HCT116 (cell line): ENCODE data around the gene TMEM184B. TPM values are rescaled to one million over a fixed set of nuclear protein-coding genes. Genes with fewer than 3 reads are reported as not detected.

Source experiments
- ATAC-seq: fragments of 200-7000 bp; cut with Tn5 transposase; 2 replicates; pipeline ENCODE4 v1.9.1; 2020; ENCODE audit warnings: mild to moderate bottlenecking, moderate library complexity
- BruUV-seq: library from RNA; stranded (reverse); fragments of 400-500 nt; replicated peaks from 2 replicates; lab custom pipeline; 2021; lab: Mats Ljungman, UMichigan
- CTCF ChIA-PET: fragments of 300-600 bp; sonication (Branson Sonifier 250); formaldehyde crosslinking; loops from one replicate; lab custom pipeline; 2021; ENCODE audit warnings: antibody characterized with exemption; lab: Charles Lee
- POLR2A ChIA-PET: fragments of 300-600, 350-600 bp; sonication (Branson Sonifier 250); formaldehyde crosslinking; loops from one replicate; lab custom pipeline; 2021; ENCODE audit warnings: antibody characterized with exemption; lab: Charles Lee
- RAD21 ChIA-PET, 2 experiments: fragments of 300-600 bp; sonication (Branson Sonifier 250); formaldehyde crosslinking; loops; one replicate each; lab custom pipeline; 2023; ENCODE audit warnings: low total read pairs in 2 of 2; ENCODE audit not compliant: uncharacterized antibody in 2 of 2, unreplicated experiment in 2 of 2, low non-redundant PET in 1 of 2; lab: Charles Lee
- DNase-seq: peaks from one replicate; pipeline ENCODE4 v3.0.0-alpha.2; 2010; ENCODE audit warnings: low read depth, low spot score
- H2AFZ ChIP-seq: fragments of 200-600 bp; shearing (Covaris generic), sonication (generic); 2 replicates; pipeline ENCODE4 v1.6.1; 2017; ENCODE audit warnings: low read depth, mixed run types, mixed read lengths, antibody characterized with exemption, low read length; ENCODE audit not compliant: poor library complexity, severe bottlenecking
- H3K27ac ChIP-seq: 2 replicates; pipeline ENCODE4 v1.5.1; 2012; ENCODE audit warnings: low read depth, low read length
- H3K27me3 ChIP-seq: fragments of 200-600 bp; sonication (generic); 2 replicates; pipeline ENCODE4 v1.6.1; 2016; ENCODE audit warnings: mixed run types, low read length, mixed read lengths; ENCODE audit not compliant: insufficient read depth
- H3K36me3 ChIP-seq, 2 experiments: fragments of 200-500 bp in 1 of 2; fragments of 200-600 bp in 1 of 2; sonication (Bioruptor generic) in 1 of 2; sonication (generic) in 1 of 2; 2 replicates each; pipeline versions ENCODE4 v1.5.1 to v1.6.1; 2014 to 2016; ENCODE audit warnings: low read length in 2 of 2, inconsistent platforms in 1 of 2, mixed read lengths in 1 of 2, mixed run types in 1 of 2; ENCODE audit not compliant: insufficient read depth in 2 of 2, control insufficient read depth in 1 of 2
- H3K4me1 ChIP-seq, 2 experiments: fragments of 200-600 bp in 1 of 2; sonication (generic) in 1 of 2; 2 replicates each; pipeline versions ENCODE4 v1.5.1 to v1.6.1; 2012 to 2017; ENCODE audit warnings: low read length in 2 of 2, inconsistent platforms in 1 of 2, mild to moderate bottlenecking in 1 of 2, mixed read lengths in 1 of 2, mixed run types in 1 of 2, moderate library complexity in 1 of 2; ENCODE audit not compliant: insufficient read depth in 2 of 2, control insufficient read depth in 1 of 2
- H3K4me2 ChIP-seq: fragments of 200-600 bp; sonication (generic); 2 replicates; pipeline ENCODE4 v1.6.1; 2017; ENCODE audit warnings: mixed run types, low read length, mixed read lengths
- H3K4me3 ChIP-seq, 2 experiments: fragments of 200-600 bp in 1 of 2; sonication (generic) in 1 of 2; replicated peaks in 1 of 2; 2 replicates each; pipeline ENCODE4 v1.5.1; 2011 to 2016; ENCODE audit warnings: low read length in 2 of 2, control low read depth in 1 of 2, low read depth in 1 of 2, mild to moderate bottlenecking in 1 of 2, mixed read lengths in 1 of 2, mixed run types in 1 of 2
- H3K79me2 ChIP-seq: fragments of 200-600 bp; sonication (generic); 2 replicates; pipeline ENCODE4 v1.6.1; 2017; ENCODE audit warnings: mild to moderate bottlenecking, mixed run types, low read length, moderate library complexity, mixed read lengths; ENCODE audit not compliant: insufficient read depth
- H3K9ac ChIP-seq: fragments of 200-600 bp; sonication (generic); 2 replicates; pipeline ENCODE4 v1.6.1; 2016; ENCODE audit warnings: low read length, mixed read lengths
- H3K9me2 ChIP-seq: fragments of 200-600 bp; sonication (generic), shearing (Covaris generic); 2 replicates; pipeline ENCODE4 v1.6.1; 2017; ENCODE audit warnings: mixed run types, mild to moderate bottlenecking, moderate library complexity; ENCODE audit not compliant: insufficient read depth
- H3K9me3 ChIP-seq, 2 experiments: fragments of 200-500 bp in 1 of 2; fragments of 200-600 bp in 1 of 2; sonication (Bioruptor generic) in 1 of 2; sonication (generic) in 1 of 2; 2 replicates each; pipeline ENCODE4 v1.6.1; 2014 to 2017; ENCODE audit warnings: low read length in 2 of 2, mixed read lengths in 2 of 2, inconsistent platforms in 1 of 2, low read depth in 1 of 2, mild to moderate bottlenecking in 1 of 2, mixed run types in 1 of 2, moderate library complexity in 1 of 2; ENCODE audit not compliant: control insufficient read depth in 1 of 2, insufficient read depth in 1 of 2
- H4K20me1 ChIP-seq: fragments of 200-600 bp; sonication (generic), shearing (Covaris generic); 2 replicates; pipeline ENCODE4 v1.6.1; 2017; ENCODE audit warnings: mixed run types, mild to moderate bottlenecking, moderate library complexity; ENCODE audit not compliant: insufficient read depth
- ATF3 ChIP-seq: IDR thresholded peaks from 2 replicates; pipeline ENCODE4 v1.6.1; 2012
- CBX3 ChIP-seq: IDR thresholded peaks from 2 replicates; pipeline ENCODE4 v1.6.1; 2012; ENCODE audit warnings: low read depth
- CEBPB ChIP-seq: IDR thresholded peaks from 2 replicates; pipeline ENCODE4 v1.6.1; 2012; ENCODE audit warnings: low read depth
- CTCF ChIP-seq, 3 experiments: fragments of 200-600 bp in 1 of 3; sonication (generic) in 1 of 3; IDR thresholded peaks in 2 of 3; conservative IDR thresholded peaks in 1 of 3; 2 replicates each; pipeline ENCODE4 v1.5.1; 2012 to 2017; ENCODE audit warnings: low read depth in 2 of 3, low read length in 2 of 3, antibody characterized with exemption in 1 of 3, borderline replicate concordance in 1 of 3, control low read depth in 1 of 3, mild to moderate bottlenecking in 1 of 3, mixed read lengths in 1 of 3, mixed run types in 1 of 3, moderate library complexity in 1 of 3; ENCODE audit not compliant: insufficient read depth in 1 of 3
- EGR1 ChIP-seq: IDR thresholded peaks from 2 replicates; pipeline ENCODE4 v1.6.1; 2012; ENCODE audit warnings: low read depth
- ELF1 ChIP-seq: IDR thresholded peaks from 2 replicates; pipeline ENCODE4 v1.6.1; 2012; ENCODE audit warnings: low read depth, borderline replicate concordance
- EZH2phosphoT487 ChIP-seq: fragments of 200-600 bp; IDR thresholded peaks from 2 replicates; pipeline ENCODE4 v1.6.1; 2018; ENCODE audit warnings: antibody characterized with exemption, borderline replicate concordance
- FOSL1 ChIP-seq: IDR thresholded peaks from 2 replicates; pipeline ENCODE4 v1.6.1; 2012; ENCODE audit warnings: low read depth
- MAX ChIP-seq: IDR thresholded peaks from 2 replicates; pipeline ENCODE4 v1.6.1; 2012
- POLR2A ChIP-seq: IDR thresholded peaks from 2 replicates; pipeline ENCODE4 v1.7.0; 2011; ENCODE audit warnings: borderline replicate concordance; ENCODE audit not compliant: insufficient read depth, insufficient read length; ENCODE audit errors: extremely low read depth
- POLR2AphosphoS5 ChIP-seq: IDR thresholded peaks from 2 replicates; pipeline ENCODE4 v1.6.1; 2011; ENCODE audit warnings: mild to moderate bottlenecking, low read depth, low read length, moderate library complexity
- RAD21 ChIP-seq: IDR thresholded peaks from 2 replicates; pipeline ENCODE4 v1.6.1; 2012; ENCODE audit warnings: low read depth, mild to moderate bottlenecking
- REST ChIP-seq: IDR thresholded peaks from 2 replicates; pipeline ENCODE4 v1.6.1; 2012; ENCODE audit warnings: low read depth
- TCF7L2 ChIP-seq: IDR thresholded peaks from 2 replicates; pipeline ENCODE4 v1.7.0; 2011; ENCODE audit warnings: borderline replicate concordance, inconsistent platforms; ENCODE audit not compliant: insufficient read depth, insufficient read length; ENCODE audit errors: extremely low read depth
- ZFX ChIP-seq: fragments of 450-650 bp; IDR thresholded peaks from 2 replicates; pipeline ENCODE4 v1.6.1; 2017
- intact Hi-C: fragments of 100-400 bp; cut with micrococcal nuclease; formaldehyde crosslinking; loops from 2 replicates; pipeline ENCODE4 v1.10.0; 2022
- total RNA-seq: library from RNA; stranded (reverse); gene quantifications from one replicate; pipeline ENCODE4 v1.2.1, GENCODE V29; 2021; ENCODE audit not compliant: unreplicated experiment

Gene TMEM184B
- total RNA-seq, 1 experiment from 2014 or later = 66.0 TPM

- no peak overlapping the region; the same call in 1 of the 2 replicates for H3K27ac ChIP-seq
- RAD21 ChIA-PET = no interaction called here
- CTCF ChIA-PET = no interaction called here
- H3K4me2 ChIP-seq = no peak overlapping the region
- peaks cover 0 to 5% of the 10 kb centered on the region in 2 experiments; a peak in 1 of 4 replicates for H3K36me3 ChIP-seq
- BruUV-seq = no TSS peak
- no peaks in the 10 kb centered on the region for H3K9me3 ChIP-seq
- no peaks in the 10 kb centered on the region for H4K20me1 ChIP-seq
- ATAC-seq (no peak), DNase-seq (no peak)
- no peaks in the 10 kb centered on the region for H3K9me2 ChIP-seq
- H3K4me3 ChIP-seq = no peak overlapping the region
- no peak overlapping the region for H3K9ac ChIP-seq
- no peaks in the 10 kb centered on the region for H3K27me3 ChIP-seq
- intact Hi-C loops = loop anchor here (10.0 kb wide), 1 partner anchor 107 kb away; the partner anchor contains the start of gene BAIAP2L2
- TF ChIP-seq POLR2A (no peak), REST (no peak), FOSL1 (no peak), EZH2phosphoT487 (no peak), CTCF (IDR thresholded peaks at IDR 0.05 in 2 of 3, conservative IDR thresholded peaks at IDR 0.05 in 1 of 3; ENCODE audit: borderline replicate concordance in 1 of 3, insufficient read depth in 1 of 3, low read depth in 2 of 3, low read length in 2 of 3) (no peak), EGR1 (no peak), CEBPB (no peak), ATF3 (no peak), ZFX (no peak), POLR2AphosphoS5 (no peak), CBX3 (no peak), TCF7L2 (no peak), RAD21 (no peak), MAX (no peak), ELF1 (no peak)
- TF ChIP-seq, all 23 proteins: peak for 0
- Histone ChIP-seq H3K4me1 (peaks cover 26 to 46% of the 10 kb centered on the region in 2 experiments), H3K79me2 (no peaks in the 10 kb centered on the region), H2AFZ (no peak overlapping the region)
- POLR2A ChIA-PET = no interaction called here
Measured at GRCh38 chr22:38221908-38222796, 50.7 kb downstream of the TMEM184B start.
